ENCODE data around the gene VAMP7. TPM values are rescaled to one million over a fixed set of nuclear protein-coding genes. Genes with fewer than 3 reads are reported as not detected.

Gene VAMP7
- total and polyA plus RNA-seq, 8 donors: 35.9 to 43.9 (median 40.4) TPM

GRCh38 chrX:155864655-155865054 is 16.5 kb upstream of the VAMP7 start:
- H3K36me3 ChIP-seq: no peaks in the 10 kb centered on the region
- DNase-seq (no peak), ATAC-seq (no peak)
- intact Hi-C loops (cut with DNase I): no loop called here
- no peak overlapping the region for H3K27ac ChIP-seq
- no peak overlapping the region for H3K4me3 ChIP-seq
- peaks cover 0 to 24% of the 10 kb centered on the region in 2 donors for H3K9me3 ChIP-seq
- H3K4me1 ChIP-seq: no peaks in the 10 kb centered on the region
- no peak for TF ChIP-seq CTCF (IDR thresholded peaks at IDR 0.05)
- no peaks in the 10 kb centered on the region for H3K27me3 ChIP-seq

- intact Hi-C loops (cut with DNase I): no loop called here
- H3K9me3 ChIP-seq: peaks cover 0 to 24% of the 10 kb centered on the region in 2 donors
Measured at GRCh38 chrX:155865193-155865592, 16.0 kb upstream of the VAMP7 start.

GRCh38 chrX:155867821-155868220 is 13.3 kb upstream of the VAMP7 start:
- Histone ChIP-seq H3K27me3 (no peaks in the 10 kb centered on the region), H3K4me3 (no peak overlapping the region), H3K4me1 (no peaks in the 10 kb centered on the region), H3K36me3 (no peaks in the 10 kb centered on the region), H3K27ac (no peak overlapping the region), H3K9me3 (peaks cover 0 to 24% of the 10 kb centered on the region in 2 donors)
- DNase-seq (no peak), ATAC-seq (no peak)
- intact Hi-C loops (cut with DNase I): no loop called here
- TF ChIP-seq CTCF (IDR thresholded peaks at IDR 0.05): no peak

More at GRCh38 chrX:155865193-155865592, 16.0 kb upstream of the VAMP7 start:
- DNase-seq (no peak), ATAC-seq (no peak)
- H3K27me3 ChIP-seq: no peaks in the 10 kb centered on the region
- TF ChIP-seq CTCF (IDR thresholded peaks at IDR 0.05): no peak
- no peak overlapping the region for H3K27ac ChIP-seq
- no peaks in the 10 kb centered on the region for H3K36me3 ChIP-seq
- no peak overlapping the region for H3K4me3 ChIP-seq
- no peaks in the 10 kb centered on the region for H3K4me1 ChIP-seq

GRCh38 chrX:155870958-155871357 is 10.2 kb upstream of the VAMP7 start:
- no peak for ATAC-seq
- Histone ChIP-seq H3K9me3 (peaks cover 0 to 18% of the 10 kb centered on the region in 2 donors), H3K4me3 (no peak overlapping the region), H3K36me3 (no peaks in the 10 kb centered on the region), H3K4me1 (no peaks in the 10 kb centered on the region), H3K27ac (no peak overlapping the region), H3K27me3 (peaks cover 0 to 17% of the 10 kb centered on the region in 2 donors)
- intact Hi-C loops (cut with DNase I): no loop called here
- DNase-seq: no peak
- no peak for TF ChIP-seq CTCF (IDR thresholded peaks at IDR 0.05)

GRCh38 chrX:155871934-155872333 is 9.2 kb upstream of the VAMP7 start:
- Histone ChIP-seq H3K27ac (no peak overlapping the region), H3K4me3 (no peak overlapping the region), H3K4me1 (no peaks in the 10 kb centered on the region), H3K27me3 (peaks cover 0 to 17% of the 10 kb centered on the region in 2 donors), H3K36me3 (no peaks in the 10 kb centered on the region), H3K9me3 (peaks cover 0 to 16% of the 10 kb centered on the region in 2 donors)
- intact Hi-C loops (cut with DNase I): no loop called here
- ATAC-seq (no peak), DNase-seq (no peak)
- TF ChIP-seq CTCF (IDR thresholded peaks at IDR 0.05): no peak

Measured in left lung (tissue), 10 donors.